ENCODE measurements around the gene ABCG5.

ABCG5 gene

DNA sequence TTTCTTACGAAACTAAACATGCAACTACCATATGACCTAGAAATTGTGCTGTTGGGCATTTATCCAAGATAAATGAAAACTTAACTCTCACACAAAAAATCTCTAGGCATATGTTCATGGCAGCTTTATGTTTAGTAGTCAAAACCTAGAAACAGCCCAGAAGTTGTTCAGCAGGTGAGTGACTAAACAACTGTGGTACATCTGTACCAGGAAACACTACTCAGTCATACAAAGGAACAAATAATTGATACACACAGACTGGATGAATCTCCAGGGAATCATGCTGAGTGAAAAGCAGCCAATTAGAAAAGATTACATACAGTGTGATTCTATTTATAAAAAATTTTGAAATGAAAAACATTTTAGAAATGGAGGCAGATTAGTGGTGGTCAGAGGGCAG lies 35.5 kb downstream of the ABCG5 start:
- Histone ChIP-seq H3K27me3 (ENCODE audit: insufficient read depth, poor library complexity, severe bottlenecking) (no peaks in the 10 kb centered on the region), H3K4me3 (replicated peaks; ENCODE audit: insufficient read depth, low read length) (no peak overlapping the region), H3K27ac (replicated peaks) (no peak overlapping the region)
- TF ChIP-seq GABPA (IDR thresholded peaks at IDR 0.05; ENCODE audit: low read depth) (no peak), SPI1 (IDR thresholded peaks at IDR 0.05; ENCODE audit: borderline replicate concordance, low read depth) (no peak), POLR2AphosphoS5 (IDR thresholded peaks at IDR 0.05; ENCODE audit: low read depth) (no peak)
- TF ChIP-seq, protein P1, sequence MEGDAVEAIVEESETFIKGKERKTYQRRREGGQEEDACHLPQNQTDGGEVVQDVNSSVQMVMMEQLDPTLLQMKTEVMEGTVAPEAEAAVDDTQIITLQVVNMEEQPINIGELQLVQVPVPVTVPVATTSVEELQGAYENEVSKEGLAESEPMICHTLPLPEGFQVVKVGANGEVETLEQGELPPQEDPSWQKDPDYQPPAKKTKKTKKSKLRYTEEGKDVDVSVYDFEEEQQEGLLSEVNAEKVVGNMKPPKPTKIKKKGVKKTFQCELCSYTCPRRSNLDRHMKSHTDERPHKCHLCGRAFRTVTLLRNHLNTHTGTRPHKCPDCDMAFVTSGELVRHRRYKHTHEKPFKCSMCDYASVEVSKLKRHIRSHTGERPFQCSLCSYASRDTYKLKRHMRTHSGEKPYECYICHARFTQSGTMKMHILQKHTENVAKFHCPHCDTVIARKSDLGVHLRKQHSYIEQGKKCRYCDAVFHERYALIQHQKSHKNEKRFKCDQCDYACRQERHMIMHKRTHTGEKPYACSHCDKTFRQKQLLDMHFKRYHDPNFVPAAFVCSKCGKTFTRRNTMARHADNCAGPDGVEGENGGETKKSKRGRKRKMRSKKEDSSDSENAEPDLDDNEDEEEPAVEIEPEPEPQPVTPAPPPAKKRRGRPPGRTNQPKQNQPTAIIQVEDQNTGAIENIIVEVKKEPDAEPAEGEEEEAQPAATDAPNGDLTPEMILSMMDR (IDR thresholded peaks at IDR 0.05; ENCODE audit: insufficient read depth, low read length), result no peak
- TF ChIP-seq, protein P2, sequence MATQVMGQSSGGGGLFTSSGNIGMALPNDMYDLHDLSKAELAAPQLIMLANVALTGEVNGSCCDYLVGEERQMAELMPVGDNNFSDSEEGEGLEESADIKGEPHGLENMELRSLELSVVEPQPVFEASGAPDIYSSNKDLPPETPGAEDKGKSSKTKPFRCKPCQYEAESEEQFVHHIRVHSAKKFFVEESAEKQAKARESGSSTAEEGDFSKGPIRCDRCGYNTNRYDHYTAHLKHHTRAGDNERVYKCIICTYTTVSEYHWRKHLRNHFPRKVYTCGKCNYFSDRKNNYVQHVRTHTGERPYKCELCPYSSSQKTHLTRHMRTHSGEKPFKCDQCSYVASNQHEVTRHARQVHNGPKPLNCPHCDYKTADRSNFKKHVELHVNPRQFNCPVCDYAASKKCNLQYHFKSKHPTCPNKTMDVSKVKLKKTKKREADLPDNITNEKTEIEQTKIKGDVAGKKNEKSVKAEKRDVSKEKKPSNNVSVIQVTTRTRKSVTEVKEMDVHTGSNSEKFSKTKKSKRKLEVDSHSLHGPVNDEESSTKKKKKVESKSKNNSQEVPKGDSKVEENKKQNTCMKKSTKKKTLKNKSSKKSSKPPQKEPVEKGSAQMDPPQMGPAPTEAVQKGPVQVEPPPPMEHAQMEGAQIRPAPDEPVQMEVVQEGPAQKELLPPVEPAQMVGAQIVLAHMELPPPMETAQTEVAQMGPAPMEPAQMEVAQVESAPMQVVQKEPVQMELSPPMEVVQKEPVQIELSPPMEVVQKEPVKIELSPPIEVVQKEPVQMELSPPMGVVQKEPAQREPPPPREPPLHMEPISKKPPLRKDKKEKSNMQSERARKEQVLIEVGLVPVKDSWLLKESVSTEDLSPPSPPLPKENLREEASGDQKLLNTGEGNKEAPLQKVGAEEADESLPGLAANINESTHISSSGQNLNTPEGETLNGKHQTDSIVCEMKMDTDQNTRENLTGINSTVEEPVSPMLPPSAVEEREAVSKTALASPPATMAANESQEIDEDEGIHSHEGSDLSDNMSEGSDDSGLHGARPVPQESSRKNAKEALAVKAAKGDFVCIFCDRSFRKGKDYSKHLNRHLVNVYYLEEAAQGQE (IDR thresholded peaks at IDR 0.05; ENCODE audit: insufficient replicate concordance, low read depth), result no peak
- no peak for DNase-seq (ENCODE audit: low read depth in 1 of 2, low spot score in 1 of 2)

DNA sequence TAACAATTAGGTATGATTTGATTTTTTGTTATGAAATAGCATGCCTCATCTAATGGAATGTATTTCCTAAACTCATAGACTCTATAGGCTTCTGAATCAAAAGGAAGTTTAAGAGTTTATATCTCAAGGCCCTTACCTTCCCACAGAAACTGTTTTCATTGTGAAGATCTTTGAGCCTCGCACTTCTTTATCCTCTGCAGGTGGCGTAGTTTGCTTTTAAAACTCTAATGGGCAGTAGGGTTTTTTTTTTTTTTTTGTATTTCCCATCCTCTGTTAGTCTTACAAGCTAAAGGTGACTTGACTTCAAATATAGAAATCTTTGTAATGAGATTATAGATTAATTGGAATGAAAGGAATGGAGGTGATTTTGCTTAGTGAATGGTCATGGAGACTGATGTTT lies 36.5 kb downstream of the ABCG5 start:
- no peak overlapping the region for H3K4me3 ChIP-seq (replicated peaks; ENCODE audit: insufficient read depth, low read length)
- no peak for TF ChIP-seq GABPA (IDR thresholded peaks at IDR 0.05; ENCODE audit: low read depth)
- no peak for TF ChIP-seq SPI1 (IDR thresholded peaks at IDR 0.05; ENCODE audit: borderline replicate concordance, low read depth)
- TF ChIP-seq POLR2AphosphoS5 (IDR thresholded peaks at IDR 0.05; ENCODE audit: low read depth), result no peak
- H3K27me3 ChIP-seq (ENCODE audit: insufficient read depth, poor library complexity, severe bottlenecking), result no peaks in the 10 kb centered on the region
- H3K27ac ChIP-seq (replicated peaks), result no peak overlapping the region
- DNase-seq (ENCODE audit: low read depth in 1 of 2, low spot score in 1 of 2), result no peak

DNA sequence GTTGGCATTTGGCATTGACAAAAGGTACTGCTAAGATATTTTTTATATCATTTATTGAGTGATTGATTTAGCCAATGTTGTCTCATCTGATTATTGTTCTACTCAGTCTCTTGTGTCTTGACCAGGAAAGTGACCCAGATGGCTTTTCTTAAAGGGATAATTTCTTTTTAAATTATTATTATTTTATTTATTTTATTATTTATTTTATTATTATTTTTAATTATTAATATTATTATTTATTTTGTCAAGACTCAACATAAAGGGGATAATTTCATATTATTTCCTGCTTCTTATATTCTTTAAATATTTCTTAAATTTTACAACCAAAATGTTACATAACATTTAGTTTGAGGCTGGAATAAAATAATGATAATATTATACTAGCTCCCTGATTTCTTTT lies 37.7 kb downstream of the ABCG5 start:
- H3K27ac ChIP-seq (replicated peaks), result no peak overlapping the region
- TF ChIP-seq SPI1 (IDR thresholded peaks at IDR 0.05; ENCODE audit: borderline replicate concordance, low read depth) (no peak), GABPA (IDR thresholded peaks at IDR 0.05; ENCODE audit: low read depth) (no peak), POLR2AphosphoS5 (IDR thresholded peaks at IDR 0.05; ENCODE audit: low read depth) (no peak)
- TF ChIP-seq, protein P1 (IDR thresholded peaks at IDR 0.05; ENCODE audit: insufficient read depth, low read length), result no peak
- TF ChIP-seq, protein P2 (IDR thresholded peaks at IDR 0.05; ENCODE audit: insufficient replicate concordance, low read depth), result no peak
- no peak for DNase-seq (ENCODE audit: low read depth in 1 of 2, low spot score in 1 of 2)
- no peaks in the 10 kb centered on the region for H3K27me3 ChIP-seq (ENCODE audit: insufficient read depth, poor library complexity, severe bottlenecking)
- no peak overlapping the region for H3K4me3 ChIP-seq (replicated peaks; ENCODE audit: insufficient read depth, low read length)

DNA sequence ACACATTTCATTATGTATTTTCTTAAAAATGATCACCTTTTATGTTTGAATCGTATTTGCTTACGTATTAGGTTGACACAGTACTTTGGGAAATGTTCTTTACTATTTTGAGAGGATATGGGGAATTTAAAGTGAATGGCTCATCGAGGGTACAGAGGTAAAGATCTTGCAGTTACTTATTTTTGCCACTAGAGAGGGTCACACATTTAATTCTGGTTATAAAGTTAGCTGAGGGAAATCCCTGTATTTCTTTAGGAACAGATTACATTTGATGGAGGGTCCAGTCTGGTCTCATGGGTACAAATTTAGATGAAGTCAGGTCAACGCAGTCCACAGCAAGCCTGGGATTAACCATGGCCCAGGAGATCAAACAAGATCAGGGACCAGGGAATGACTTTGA lies 40.3 kb downstream of the ABCG5 start:
- no peaks in the 10 kb centered on the region for H3K27me3 ChIP-seq (ENCODE audit: insufficient read depth, poor library complexity, severe bottlenecking)
- TF ChIP-seq, protein P2 (IDR thresholded peaks at IDR 0.05; ENCODE audit: insufficient replicate concordance, low read depth), result no peak
- no peak for TF ChIP-seq GABPA (IDR thresholded peaks at IDR 0.05; ENCODE audit: low read depth)
- TF ChIP-seq POLR2AphosphoS5 (IDR thresholded peaks at IDR 0.05; ENCODE audit: low read depth), result no peak
- TF ChIP-seq, protein P1 (IDR thresholded peaks at IDR 0.05; ENCODE audit: insufficient read depth, low read length), result no peak
- TF ChIP-seq SPI1 (IDR thresholded peaks at IDR 0.05; ENCODE audit: borderline replicate concordance, low read depth), result no peak
- H3K4me3 ChIP-seq (replicated peaks; ENCODE audit: insufficient read depth, low read length), result no peak overlapping the region
- DNase-seq (ENCODE audit: low read depth in 1 of 2, low spot score in 1 of 2), result no peak
- H3K27ac ChIP-seq (replicated peaks), result no peak overlapping the region

Data from HL-60 (cell line).